Endothelial cell (in vitro differentiated cells): Measurements from ENCODE around the gene TPSAB1. TPM values are rescaled to one million over a fixed set of nuclear protein-coding genes. Genes with fewer than 3 reads are reported as not detected.

ENCODE experiments used
- DNase-seq: peaks from one replicate; pipeline ENCODE4 v3.0.0; 2021; ENCODE audit warnings: low spot score
- H3K27ac Mint-ChIP-seq: one replicate; pipeline ENCODE4 v1.8.0; 2021; ENCODE audit warnings: mixed read lengths, inconsistent platforms; ENCODE audit not compliant: unreplicated experiment
- H3K27me3 Mint-ChIP-seq: one replicate; pipeline ENCODE4 v1.8.0; 2021; ENCODE audit warnings: mild to moderate bottlenecking, moderate library complexity, mixed read lengths, inconsistent platforms; ENCODE audit not compliant: unreplicated experiment
- H3K36me3 Mint-ChIP-seq: one replicate; pipeline ENCODE4 v1.8.0; 2021; ENCODE audit warnings: mild to moderate bottlenecking, low read depth, mixed read lengths, inconsistent platforms; ENCODE audit not compliant: unreplicated experiment
- H3K4me1 Mint-ChIP-seq: one replicate; pipeline ENCODE4 v1.8.0; 2021; ENCODE audit warnings: mild to moderate bottlenecking, mixed read lengths, inconsistent platforms; ENCODE audit not compliant: unreplicated experiment
- H3K4me3 Mint-ChIP-seq: one replicate; pipeline ENCODE4 v1.8.0; 2021; ENCODE audit warnings: mild to moderate bottlenecking, mixed read lengths, inconsistent platforms; ENCODE audit not compliant: unreplicated experiment
- H3K9me3 Mint-ChIP-seq: one replicate; pipeline ENCODE4 v1.8.0; 2021; ENCODE audit warnings: mixed read lengths, inconsistent platforms; ENCODE audit not compliant: unreplicated experiment
- CTCF ChIP-seq: fragments of 200-600 bp; sonication (generic); IDR thresholded peaks from one replicate; pipeline ENCODE4 v1.5.0; 2021; ENCODE audit warnings: antibody characterized with exemption; ENCODE audit not compliant: unreplicated experiment
- total RNA-seq: library from RNA; stranded (reverse); fragmentation: NEBNext Ultra II Directional; extraction: Animal tissue kit (Norgen Biotek cat#: 25700); gene quantifications from one replicate; pipeline ENCODE4 v1.2.1, GENCODE V29; 2021; ENCODE audit not compliant: unreplicated experiment

Gene TPSAB1
- total RNA-seq, 1 donor from 2014 or later, result not detected

GRCh38 chr16:1290860-1291575 is 50.5 kb downstream of the TPSAB1 start:
- Mint-ChIP-seq H3K4me1 (no peaks in the 10 kb centered on the region), H3K27me3 (peaks cover 9% of the 10 kb centered on the region), H3K4me3 (no peak overlapping the region), H3K36me3 (no peaks in the 10 kb centered on the region), H3K27ac (no peak overlapping the region), H3K9me3 (no peaks in the 10 kb centered on the region)
- DNase-seq, result no peak
- TF ChIP-seq CTCF, result no peak

GRCh38 chr16:1291576-1291974 is 51.1 kb downstream of the TPSAB1 start:
- DNase-seq, result no peak
- Mint-ChIP-seq H3K27ac (no peak overlapping the region), H3K9me3 (no peaks in the 10 kb centered on the region), H3K27me3 (peaks cover 9% of the 10 kb centered on the region), H3K36me3 (no peaks in the 10 kb centered on the region), H3K4me1 (no peaks in the 10 kb centered on the region), H3K4me3 (no peak overlapping the region)
- TF ChIP-seq CTCF, result no peak

Other genes starting within 250 kb of the TPSAB1 start
- gene SSTR5, start 168.0 kb upstream of the TPSAB1 start, total RNA-seq, result not detected
- gene C1QTNF8, start 144.5 kb upstream of the TPSAB1 start, total RNA-seq, result not detected
- gene CACNA1H, start 87.6 kb upstream of the TPSAB1 start, total RNA-seq, result 3.4 TPM
- not detected for gene TPSG1, start 15.4 kb upstream of the TPSAB1 start, total RNA-seq
- gene TPSB2, start 10.5 kb upstream of the TPSAB1 start, total RNA-seq, result not detected
- not detected for gene TPSD1, start 15.4 kb downstream of the TPSAB1 start, total RNA-seq
- gene UBE2I, start 68.9 kb downstream of the TPSAB1 start, total RNA-seq, result 167 TPM
- 6.5 TPM for gene BAIAP3, start 92.9 kb downstream of the TPSAB1 start, total RNA-seq
- 68.2 TPM for gene TSR3, start 111.2 kb downstream of the TPSAB1 start, total RNA-seq
- gene GNPTG, start 111.2 kb downstream of the TPSAB1 start, total RNA-seq, result 47.9 TPM
- 30.3 TPM for gene UNKL, start 174.0 kb downstream of the TPSAB1 start, total RNA-seq
- 11.4 TPM for gene UQCC4, start 180.0 kb downstream of the TPSAB1 start, total RNA-seq
- gene PERCC1, start 190.4 kb downstream of the TPSAB1 start, total RNA-seq, result not detected
- gene CCDC154, start 203.9 kb downstream of the TPSAB1 start, total RNA-seq, result 2.4 TPM
- gene CLCN7, start 234.3 kb downstream of the TPSAB1 start, total RNA-seq, result 99.1 TPM
- gene PTX4, start 248.2 kb downstream of the TPSAB1 start, total RNA-seq, result 0.21 TPM